HL-60/S4 treated with retinoic acid at 250 ng/mL for 4 days and 3 days (cell line): ENCODE measurements around the gene PLA2G3.
"Not testable (repeated sequence)": the region's sequence is repeated elsewhere in the genome, so short reads cannot be mapped to it uniquely, and the experiment has no call there.

ENCODE experiments used
- in situ Hi-C: fragments of 300-500 bp; cut with MboI; formaldehyde crosslinking; loops from 2 replicates; pipeline ENCODE4 v1.7.0; 2022; ENCODE audit warnings: low sequenced_read_pairs

Gene PLA2G3

GRCh38 chr22:31102441-31103081, 37.7 kb downstream of the PLA2G3 start:
- in situ Hi-C loops, result no loop called here

- in situ Hi-C loops, result no loop called here
Measured at GRCh38 chr22:31100762-31101525, 39.4 kb downstream of the PLA2G3 start.

- in situ Hi-C loops, result no loop called here
Measured at GRCh38 chr22:31099841-31100761, 40.2 kb downstream of the PLA2G3 start.

GRCh38 chr22:31099386-31099785, 40.9 kb downstream of the PLA2G3 start:
- in situ Hi-C loops, result no loop called here

GRCh38 chr22:31098632-31099110, 41.6 kb downstream of the PLA2G3 start:
- in situ Hi-C loops, result no loop called here

- in situ Hi-C loops, result no loop called here
Measured at GRCh38 chr22:31097941-31098631, 42.2 kb downstream of the PLA2G3 start.

GRCh38 chr22:31097539-31097938, 42.8 kb downstream of the PLA2G3 start:
- in situ Hi-C loops, result not testable (repeated sequence)

GRCh38 chr22:31096657-31097279, 43.5 kb downstream of the PLA2G3 start:
- in situ Hi-C loops, result no loop called here

- in situ Hi-C loops, result no loop called here
Measured at GRCh38 chr22:31095637-31096249, 44.6 kb downstream of the PLA2G3 start.

- in situ Hi-C loops, result no loop called here
Measured at GRCh38 chr22:31094741-31095140, 45.6 kb downstream of the PLA2G3 start.

GRCh38 chr22:31094021-31094551, 46.2 kb downstream of the PLA2G3 start:
- in situ Hi-C loops, result no loop called here

- in situ Hi-C loops, result no loop called here
Measured at GRCh38 chr22:31093086-31093850, 47.0 kb downstream of the PLA2G3 start.

GRCh38 chr22:31092161-31092560, 48.1 kb downstream of the PLA2G3 start:
- in situ Hi-C loops, result no loop called here

GRCh38 chr22:31091106-31091975, 49.0 kb downstream of the PLA2G3 start:
- in situ Hi-C loops, result no loop called here

GRCh38 chr22:31090217-31091085, 49.9 kb downstream of the PLA2G3 start:
- in situ Hi-C loops, result no loop called here

GRCh38 chr22:31089160-31090100, 50.9 kb downstream of the PLA2G3 start:
- in situ Hi-C loops, result no loop called here
